ENCODE measurements around the gene ACAN.

Gene ACAN

GRCh38 chr15:88877415-88877814, 74.2 kb downstream of the ACAN start:
- H3K27ac ChIP-seq (ENCODE audit: low read depth, low read length) = no peak overlapping the region
- no peaks in the 10 kb centered on the region for H3K79me2 ChIP-seq (ENCODE audit: control insufficient read depth, insufficient read depth, low read length, unreplicated experiment)
- H3K4me3 ChIP-seq (ENCODE audit: low read depth, low read length) = no peak overlapping the region
- peaks cover 23% of the 10 kb centered on the region for H3K27me3 ChIP-seq (ENCODE audit: insufficient read depth, low read length)
- H2AFZ ChIP-seq (ENCODE audit: low read length, unreplicated experiment) = no peak overlapping the region
- H3K4me1 ChIP-seq (ENCODE audit: control insufficient read depth, insufficient read depth, low read length, unreplicated experiment) = peaks cover 11% of the 10 kb centered on the region
- no peaks in the 10 kb centered on the region for H3K36me3 ChIP-seq (ENCODE audit: insufficient read depth, low read length)

GRCh38 chr15:88877906-88878305, 74.7 kb downstream of the ACAN start:
- Histone ChIP-seq H3K4me3 (ENCODE audit: low read depth, low read length) (no peak overlapping the region), H3K36me3 (ENCODE audit: insufficient read depth, low read length) (no peaks in the 10 kb centered on the region), H3K27me3 (ENCODE audit: insufficient read depth, low read length) (peaks cover 18% of the 10 kb centered on the region), H3K4me1 (ENCODE audit: control insufficient read depth, insufficient read depth, low read length, unreplicated experiment) (peaks cover 16% of the 10 kb centered on the region), H2AFZ (ENCODE audit: low read length, unreplicated experiment) (no peak overlapping the region), H3K27ac (ENCODE audit: low read depth, low read length) (no peak overlapping the region), H3K79me2 (ENCODE audit: control insufficient read depth, insufficient read depth, low read length, unreplicated experiment) (no peaks in the 10 kb centered on the region)

- Histone ChIP-seq H3K27ac (ENCODE audit: low read depth, low read length) (no peak overlapping the region), H3K4me1 (ENCODE audit: control insufficient read depth, insufficient read depth, low read length, unreplicated experiment) (peaks cover 21% of the 10 kb centered on the region), H3K4me3 (ENCODE audit: low read depth, low read length) (no peak overlapping the region), H3K27me3 (ENCODE audit: insufficient read depth, low read length) (peaks cover 10% of the 10 kb centered on the region), H2AFZ (ENCODE audit: low read length, unreplicated experiment) (no peak overlapping the region), H3K36me3 (ENCODE audit: insufficient read depth, low read length) (no peaks in the 10 kb centered on the region), H3K79me2 (ENCODE audit: control insufficient read depth, insufficient read depth, low read length, unreplicated experiment) (no peaks in the 10 kb centered on the region)
These were observed 75.5 kb downstream of the ACAN start for GRCh38 chr15:88878720-88879184.

GRCh38 chr15:88880944-88881740, 77.9 kb downstream of the ACAN start:
- Histone ChIP-seq H3K79me2 (ENCODE audit: control insufficient read depth, insufficient read depth, low read length, unreplicated experiment) (no peaks in the 10 kb centered on the region), H3K4me3 (ENCODE audit: low read depth, low read length) (no peak overlapping the region), H2AFZ (ENCODE audit: low read length, unreplicated experiment) (no peak overlapping the region), H3K27ac (ENCODE audit: low read depth, low read length) (no peak overlapping the region), H3K36me3 (ENCODE audit: insufficient read depth, low read length) (no peaks in the 10 kb centered on the region), H3K27me3 (ENCODE audit: insufficient read depth, low read length) (no peaks in the 10 kb centered on the region), H3K4me1 (ENCODE audit: control insufficient read depth, insufficient read depth, low read length, unreplicated experiment) (peaks cover 21% of the 10 kb centered on the region)

- Histone ChIP-seq H3K4me1 (ENCODE audit: control insufficient read depth, insufficient read depth, low read length, unreplicated experiment) (peaks cover 21% of the 10 kb centered on the region), H3K27ac (ENCODE audit: low read depth, low read length) (no peak overlapping the region), H3K4me3 (ENCODE audit: low read depth, low read length) (no peak overlapping the region), H3K79me2 (ENCODE audit: control insufficient read depth, insufficient read depth, low read length, unreplicated experiment) (no peaks in the 10 kb centered on the region), H3K27me3 (ENCODE audit: insufficient read depth, low read length) (no peaks in the 10 kb centered on the region), H3K36me3 (ENCODE audit: insufficient read depth, low read length) (no peaks in the 10 kb centered on the region), H2AFZ (ENCODE audit: low read length, unreplicated experiment) (no peak overlapping the region)
These were observed 78.5 kb downstream of the ACAN start for GRCh38 chr15:88881775-88882174.

GRCh38 chr15:88882785-88883184, 79.5 kb downstream of the ACAN start:
- Histone ChIP-seq H3K27ac (ENCODE audit: low read depth, low read length) (no peak overlapping the region), H3K36me3 (ENCODE audit: insufficient read depth, low read length) (no peaks in the 10 kb centered on the region), H2AFZ (ENCODE audit: low read length, unreplicated experiment) (no peak overlapping the region), H3K4me1 (ENCODE audit: control insufficient read depth, insufficient read depth, low read length, unreplicated experiment) (peaks cover 21% of the 10 kb centered on the region), H3K4me3 (ENCODE audit: low read depth, low read length) (no peak overlapping the region), H3K27me3 (ENCODE audit: insufficient read depth, low read length) (no peaks in the 10 kb centered on the region), H3K79me2 (ENCODE audit: control insufficient read depth, insufficient read depth, low read length, unreplicated experiment) (no peaks in the 10 kb centered on the region)

GRCh38 chr15:88887068-88887580, 83.9 kb downstream of the ACAN start:
- no peaks in the 10 kb centered on the region for H3K79me2 ChIP-seq (ENCODE audit: control insufficient read depth, insufficient read depth, low read length, unreplicated experiment)
- no peaks in the 10 kb centered on the region for H3K36me3 ChIP-seq (ENCODE audit: insufficient read depth, low read length)
- H2AFZ ChIP-seq (ENCODE audit: low read length, unreplicated experiment) = no peak overlapping the region
- H3K27me3 ChIP-seq (ENCODE audit: insufficient read depth, low read length) = no peaks in the 10 kb centered on the region
- no peak overlapping the region for H3K27ac ChIP-seq (ENCODE audit: low read depth, low read length)
- peaks cover 12% of the 10 kb centered on the region for H3K4me1 ChIP-seq (ENCODE audit: control insufficient read depth, insufficient read depth, low read length, unreplicated experiment)
- no peak overlapping the region for H3K4me3 ChIP-seq (ENCODE audit: low read depth, low read length)

GRCh38 chr15:88888719-88889118, 85.5 kb downstream of the ACAN start:
- Histone ChIP-seq H3K27me3 (ENCODE audit: insufficient read depth, low read length) (no peaks in the 10 kb centered on the region), H2AFZ (ENCODE audit: low read length, unreplicated experiment) (no peak overlapping the region)

GRCh38 chr15:88890495-88890894, 87.3 kb downstream of the ACAN start:
- Histone ChIP-seq H3K27ac (ENCODE audit: low read depth, low read length) (no peak overlapping the region), H3K36me3 (ENCODE audit: insufficient read depth, low read length) (no peaks in the 10 kb centered on the region), H3K4me3 (ENCODE audit: low read depth, low read length) (no peak overlapping the region), H3K79me2 (ENCODE audit: control insufficient read depth, insufficient read depth, low read length, unreplicated experiment) (no peaks in the 10 kb centered on the region), H3K27me3 (ENCODE audit: insufficient read depth, low read length) (peaks cover 4% of the 10 kb centered on the region; the same call in 1 of the 2 replicates), H3K4me1 (ENCODE audit: control insufficient read depth, insufficient read depth, low read length, unreplicated experiment) (no peaks in the 10 kb centered on the region), H2AFZ (ENCODE audit: low read length, unreplicated experiment) (no peak overlapping the region)

More at GRCh38 chr15:88888719-88889118, 85.5 kb downstream of the ACAN start:
- Histone ChIP-seq H3K79me2 (ENCODE audit: control insufficient read depth, insufficient read depth, low read length, unreplicated experiment) (no peaks in the 10 kb centered on the region), H3K4me3 (ENCODE audit: low read depth, low read length) (no peak overlapping the region), H3K4me1 (ENCODE audit: control insufficient read depth, insufficient read depth, low read length, unreplicated experiment) (no peaks in the 10 kb centered on the region), H3K36me3 (ENCODE audit: insufficient read depth, low read length) (no peaks in the 10 kb centered on the region), H3K27ac (ENCODE audit: low read depth, low read length) (no peak overlapping the region)

GRCh38 chr15:88891540-88892254, 88.5 kb downstream of the ACAN start:
- Histone ChIP-seq H3K79me2 (ENCODE audit: control insufficient read depth, insufficient read depth, low read length, unreplicated experiment) (no peaks in the 10 kb centered on the region), H2AFZ (ENCODE audit: low read length, unreplicated experiment) (no peak overlapping the region), H3K4me1 (ENCODE audit: control insufficient read depth, insufficient read depth, low read length, unreplicated experiment) (no peaks in the 10 kb centered on the region), H3K36me3 (ENCODE audit: insufficient read depth, low read length) (no peaks in the 10 kb centered on the region), H3K27ac (ENCODE audit: low read depth, low read length) (no peak overlapping the region), H3K4me3 (ENCODE audit: low read depth, low read length) (no peak overlapping the region), H3K27me3 (ENCODE audit: insufficient read depth, low read length) (peaks cover 4% of the 10 kb centered on the region; the same call in 1 of the 2 replicates)

Measured in ACC112 (cell line).